GM12878 (cell line): ENCODE measurements around the gene GTSF1L. TPM values are rescaled to one million over a fixed set of nuclear protein-coding genes. Genes with fewer than 3 reads are reported as not detected.

Experiments
- CREB1 ChIP-seq: IDR thresholded peaks from 2 replicates; pipeline ENCODE4 v1.6.1; 2012; ENCODE audit warnings: low read depth, mild to moderate bottlenecking, inconsistent platforms
- CREM ChIP-seq: IDR thresholded peaks from 2 replicates; pipeline ENCODE4 v1.6.1; 2014; ENCODE audit warnings: antibody characterized with exemption, low read depth
- FOXK2 ChIP-seq: fragments of 450-650 bp; IDR thresholded peaks from 2 replicates; pipeline ENCODE4 v1.6.1; 2017; ENCODE audit warnings: mild to moderate bottlenecking, moderate library complexity
- HDAC2 ChIP-seq: fragments of 200-600 bp; sonication (generic); IDR thresholded peaks from 2 replicates; pipeline ENCODE4 v1.6.1; 2017
- HDGF ChIP-seq: fragments of 450-650 bp; IDR thresholded peaks from 2 replicates; pipeline ENCODE4 v1.6.1; 2016; ENCODE audit warnings: antibody characterized with exemption
- JUND ChIP-seq: IDR thresholded peaks from 2 replicates; pipeline ENCODE4 v1.6.1; 2012; ENCODE audit warnings: low read depth, mild to moderate bottlenecking, low read length, improper control_type of control experiment, moderate library complexity
- KLF5 ChIP-seq: fragments of 450-650 bp; IDR thresholded peaks from 2 replicates; pipeline ENCODE4 v1.6.1; 2014; ENCODE audit warnings: mild to moderate bottlenecking; ENCODE audit not compliant: partially characterized antibody
- MTA3 ChIP-seq: IDR thresholded peaks from 2 replicates; pipeline ENCODE4 v1.6.1; 2012; ENCODE audit warnings: low read length, inconsistent platforms, borderline replicate concordance
- NFYB ChIP-seq: IDR thresholded peaks from 2 replicates; pipeline ENCODE4 v1.6.1; 2011; ENCODE audit warnings: low read depth, mild to moderate bottlenecking, low read length, improper control_type of control experiment, moderate library complexity; ENCODE audit not compliant: insufficient read depth
- NRF1 ChIP-seq: conservative IDR thresholded peaks from 2 replicates; pipeline ENCODE4 v1.6.1; 2011; ENCODE audit warnings: mild to moderate bottlenecking, low read depth, low read length, improper control_type of control experiment
- POLR2AphosphoS2 ChIP-seq: IDR thresholded peaks from 2 replicates; pipeline ENCODE4 v1.6.1; 2011; ENCODE audit warnings: low read depth, mild to moderate bottlenecking, low read length, improper control_type of control experiment, moderate library complexity
- RB1 ChIP-seq: fragments of 450-650 bp; formaldehyde crosslinking; IDR thresholded peaks from 2 replicates; pipeline ENCODE4 v1.6.1; 2017; ENCODE audit warnings: mild to moderate bottlenecking, borderline replicate concordance
- SREBF1 ChIP-seq: IDR thresholded peaks from 2 replicates; pipeline ENCODE4 v1.6.1; 2012; ENCODE audit warnings: mild to moderate bottlenecking, low read length
- SREBF2 ChIP-seq: IDR thresholded peaks from 2 replicates; pipeline ENCODE4 v1.6.1; 2012; ENCODE audit warnings: mild to moderate bottlenecking, low read length
- SUZ12 ChIP-seq: fragments of 200-600 bp; sonication (generic); IDR thresholded peaks from one replicate; pipeline ENCODE4 v1.6.1; 2018; ENCODE audit warnings: antibody characterized with exemption, mild to moderate bottlenecking; ENCODE audit not compliant: unreplicated experiment
- TCF12 ChIP-seq: IDR thresholded peaks from 2 replicates; pipeline ENCODE4 v1.6.1; 2011; ENCODE audit warnings: low read depth, mild to moderate bottlenecking, low read length
- ZNF207 ChIP-seq: fragments of 450-650 bp; IDR thresholded peaks from 2 replicates; pipeline ENCODE4 v1.6.1; 2014; ENCODE audit warnings: antibody characterized with exemption, mild to moderate bottlenecking, borderline replicate concordance
- ZNF274 ChIP-seq: IDR thresholded peaks from one replicate; pipeline ENCODE4 v1.8.0; 2011; ENCODE audit not compliant: insufficient read length, insufficient read depth
- ZNF384 ChIP-seq: IDR thresholded peaks from 2 replicates; pipeline ENCODE4 v1.6.1; 2012; ENCODE audit warnings: low read depth, mild to moderate bottlenecking, low read length, improper control_type of control experiment, borderline replicate concordance
- ZNF622 ChIP-seq: fragments of 450-650 bp; IDR thresholded peaks from 2 replicates; pipeline ENCODE4 v1.6.1; 2017; ENCODE audit warnings: mild to moderate bottlenecking, inconsistent platforms
- polyA plus RNA-seq, 11 experiments: library from polyadenylated mRNA; depleted of rRNA in 4 of 11; unstranded in 6 of 11; stranded (reverse) in 5 of 11; fragments of >200 nt; fragmentation: Nextera tagmentation in 4 of 11; fragmentation: Illumina TruSeq in 1 of 11; extraction: Ambion mirVana in 4 of 11; extraction: Trizol in 1 of 11; gene quantifications; 1 replicate in 1 of 11; 2 replicates in 10 of 11; pipeline versions ENCODE4 v1.2.1 to v1.2.3, GENCODE V29; 2011 to 2016; ENCODE audit warnings: inconsistent platforms in 2 of 11, missing spikeins in 2 of 11, low read depth in 1 of 11
- total RNA-seq, 4 experiments: library from RNA; depleted of rRNA in 3 of 4; stranded (reverse); fragments of >200 nt in 3 of 4; fragmentation: Illumina TruSeq in 1 of 4; extraction: Trizol in 1 of 4; gene quantifications; 2 replicates each; pipeline versions ENCODE4 v1.2.1 to v1.2.3, GENCODE V29; 2013 to 2021
- TF ChIP-seq, protein P1 (sequence below): IDR thresholded peaks from 2 replicates; pipeline ENCODE4 v1.6.1; 2012; ENCODE audit warnings: improper control_type of control experiment, low read depth, low read length; ENCODE audit not compliant: insufficient replicate concordance
- TF ChIP-seq, protein P2 (sequence below): fragments of 450-650 bp; formaldehyde crosslinking; IDR thresholded peaks from 2 replicates; pipeline ENCODE4 v1.4.0; 2020; ENCODE audit warnings: mild to moderate bottlenecking, moderate library complexity
- TF ChIP-seq, protein P3 (sequence below), 3 experiments: IDR thresholded peaks in 2 of 3; conservative IDR thresholded peaks in 1 of 3; 2 replicates each; pipeline ENCODE4 v1.5.1; 2011; ENCODE audit warnings: low read depth in 3 of 3, low read length in 3 of 3, mild to moderate bottlenecking in 3 of 3, control low read depth in 2 of 3, moderate library complexity in 2 of 3, inconsistent platforms in 1 of 3, mixed read lengths in 1 of 3; ENCODE audit not compliant: control insufficient read depth in 2 of 3, insufficient read depth in 1 of 3; ENCODE audit errors: extremely low read depth in 1 of 3

Gene GTSF1L
- total and polyA plus RNA-seq, 10 of the 15 experiments (the other 5 are each of a cell fraction or from before 2014, with no cell fraction given) = 0.56 to 2.4 (median 1.3) TPM

DNA sequence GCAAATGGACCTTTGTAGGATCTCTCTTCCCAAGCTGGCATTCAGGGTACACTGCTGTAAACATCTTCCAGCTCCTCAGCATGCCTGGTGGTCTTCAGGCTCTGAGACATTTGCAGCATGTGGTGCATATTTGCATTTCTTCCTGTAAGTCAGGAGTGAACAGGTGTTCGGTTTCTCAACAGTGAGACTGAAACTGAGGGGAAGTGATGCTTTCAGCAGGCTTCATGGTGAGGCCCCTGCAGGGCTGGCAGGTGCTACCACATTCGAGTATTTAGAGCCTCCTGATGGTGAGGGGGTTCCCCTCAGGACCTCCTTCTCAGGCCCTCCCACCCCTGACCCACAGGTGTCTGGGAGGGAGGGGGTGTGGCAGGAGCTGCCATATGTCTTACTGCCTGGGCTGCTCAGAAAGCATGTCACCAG, 44.8 kb downstream of the GTSF1L start (continued):
- TF ChIP-seq, protein P1, sequence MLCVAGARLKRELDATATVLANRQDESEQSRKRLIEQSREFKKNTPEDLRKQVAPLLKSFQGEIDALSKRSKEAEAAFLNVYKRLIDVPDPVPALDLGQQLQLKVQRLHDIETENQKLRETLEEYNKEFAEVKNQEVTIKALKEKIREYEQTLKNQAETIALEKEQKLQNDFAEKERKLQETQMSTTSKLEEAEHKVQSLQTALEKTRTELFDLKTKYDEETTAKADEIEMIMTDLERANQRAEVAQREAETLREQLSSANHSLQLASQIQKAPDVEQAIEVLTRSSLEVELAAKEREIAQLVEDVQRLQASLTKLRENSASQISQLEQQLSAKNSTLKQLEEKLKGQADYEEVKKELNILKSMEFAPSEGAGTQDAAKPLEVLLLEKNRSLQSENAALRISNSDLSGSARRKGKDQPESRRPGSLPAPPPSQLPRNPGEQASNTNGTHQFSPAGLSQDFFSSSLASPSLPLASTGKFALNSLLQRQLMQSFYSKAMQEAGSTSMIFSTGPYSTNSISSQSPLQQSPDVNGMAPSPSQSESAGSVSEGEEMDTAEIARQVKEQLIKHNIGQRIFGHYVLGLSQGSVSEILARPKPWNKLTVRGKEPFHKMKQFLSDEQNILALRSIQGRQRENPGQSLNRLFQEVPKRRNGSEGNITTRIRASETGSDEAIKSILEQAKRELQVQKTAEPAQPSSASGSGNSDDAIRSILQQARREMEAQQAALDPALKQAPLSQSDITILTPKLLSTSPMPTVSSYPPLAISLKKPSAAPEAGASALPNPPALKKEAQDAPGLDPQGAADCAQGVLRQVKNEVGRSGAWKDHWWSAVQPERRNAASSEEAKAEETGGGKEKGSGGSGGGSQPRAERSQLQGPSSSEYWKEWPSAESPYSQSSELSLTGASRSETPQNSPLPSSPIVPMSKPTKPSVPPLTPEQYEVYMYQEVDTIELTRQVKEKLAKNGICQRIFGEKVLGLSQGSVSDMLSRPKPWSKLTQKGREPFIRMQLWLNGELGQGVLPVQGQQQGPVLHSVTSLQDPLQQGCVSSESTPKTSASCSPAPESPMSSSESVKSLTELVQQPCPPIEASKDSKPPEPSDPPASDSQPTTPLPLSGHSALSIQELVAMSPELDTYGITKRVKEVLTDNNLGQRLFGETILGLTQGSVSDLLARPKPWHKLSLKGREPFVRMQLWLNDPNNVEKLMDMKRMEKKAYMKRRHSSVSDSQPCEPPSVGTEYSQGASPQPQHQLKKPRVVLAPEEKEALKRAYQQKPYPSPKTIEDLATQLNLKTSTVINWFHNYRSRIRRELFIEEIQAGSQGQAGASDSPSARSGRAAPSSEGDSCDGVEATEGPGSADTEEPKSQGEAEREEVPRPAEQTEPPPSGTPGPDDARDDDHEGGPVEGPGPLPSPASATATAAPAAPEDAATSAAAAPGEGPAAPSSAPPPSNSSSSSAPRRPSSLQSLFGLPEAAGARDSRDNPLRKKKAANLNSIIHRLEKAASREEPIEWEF = no peak
- TF ChIP-seq JUND (no peak), TCF12 (peak; percentile 100), SREBF2 (no peak), ZNF207 (no peak), ZNF622 (no peak), FOXK2 (peak; percentile 29; the same call in 1 of the 2 replicates), SUZ12 (no peak), ZNF274 (no peak), HDGF (no peak), MTA3 (no peak; the same call in 1 of the 2 replicates), CREB1 (no peak), ZNF384 (no peak), NRF1 (no peak), NFYB (no peak), KLF5 (no peak), POLR2AphosphoS2 (no peak; the same call in 1 of the 2 replicates), HDAC2 (no peak), SREBF1 (no peak), RB1 (no peak), CREM (peak; percentile 88)
- TF ChIP-seq, protein P2, sequence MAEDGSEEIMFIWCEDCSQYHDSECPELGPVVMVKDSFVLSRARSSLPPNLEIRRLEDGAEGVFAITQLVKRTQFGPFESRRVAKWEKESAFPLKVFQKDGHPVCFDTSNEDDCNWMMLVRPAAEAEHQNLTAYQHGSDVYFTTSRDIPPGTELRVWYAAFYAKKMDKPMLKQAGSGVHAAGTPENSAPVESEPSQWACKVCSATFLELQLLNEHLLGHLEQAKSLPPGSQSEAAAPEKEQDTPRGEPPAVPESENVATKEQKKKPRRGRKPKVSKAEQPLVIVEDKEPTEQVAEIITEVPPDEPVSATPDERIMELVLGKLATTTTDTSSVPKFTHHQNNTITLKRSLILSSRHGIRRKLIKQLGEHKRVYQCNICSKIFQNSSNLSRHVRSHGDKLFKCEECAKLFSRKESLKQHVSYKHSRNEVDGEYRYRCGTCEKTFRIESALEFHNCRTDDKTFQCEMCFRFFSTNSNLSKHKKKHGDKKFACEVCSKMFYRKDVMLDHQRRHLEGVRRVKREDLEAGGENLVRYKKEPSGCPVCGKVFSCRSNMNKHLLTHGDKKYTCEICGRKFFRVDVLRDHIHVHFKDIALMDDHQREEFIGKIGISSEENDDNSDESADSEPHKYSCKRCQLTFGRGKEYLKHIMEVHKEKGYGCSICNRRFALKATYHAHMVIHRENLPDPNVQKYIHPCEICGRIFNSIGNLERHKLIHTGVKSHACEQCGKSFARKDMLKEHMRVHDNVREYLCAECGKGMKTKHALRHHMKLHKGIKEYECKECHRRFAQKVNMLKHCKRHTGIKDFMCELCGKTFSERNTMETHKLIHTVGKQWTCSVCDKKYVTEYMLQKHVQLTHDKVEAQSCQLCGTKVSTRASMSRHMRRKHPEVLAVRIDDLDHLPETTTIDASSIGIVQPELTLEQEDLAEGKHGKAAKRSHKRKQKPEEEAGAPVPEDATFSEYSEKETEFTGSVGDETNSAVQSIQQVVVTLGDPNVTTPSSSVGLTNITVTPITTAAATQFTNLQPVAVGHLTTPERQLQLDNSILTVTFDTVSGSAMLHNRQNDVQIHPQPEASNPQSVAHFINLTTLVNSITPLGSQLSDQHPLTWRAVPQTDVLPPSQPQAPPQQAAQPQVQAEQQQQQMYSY (CRISPR knock-in tag) = no peak
- TF ChIP-seq, protein P3, sequence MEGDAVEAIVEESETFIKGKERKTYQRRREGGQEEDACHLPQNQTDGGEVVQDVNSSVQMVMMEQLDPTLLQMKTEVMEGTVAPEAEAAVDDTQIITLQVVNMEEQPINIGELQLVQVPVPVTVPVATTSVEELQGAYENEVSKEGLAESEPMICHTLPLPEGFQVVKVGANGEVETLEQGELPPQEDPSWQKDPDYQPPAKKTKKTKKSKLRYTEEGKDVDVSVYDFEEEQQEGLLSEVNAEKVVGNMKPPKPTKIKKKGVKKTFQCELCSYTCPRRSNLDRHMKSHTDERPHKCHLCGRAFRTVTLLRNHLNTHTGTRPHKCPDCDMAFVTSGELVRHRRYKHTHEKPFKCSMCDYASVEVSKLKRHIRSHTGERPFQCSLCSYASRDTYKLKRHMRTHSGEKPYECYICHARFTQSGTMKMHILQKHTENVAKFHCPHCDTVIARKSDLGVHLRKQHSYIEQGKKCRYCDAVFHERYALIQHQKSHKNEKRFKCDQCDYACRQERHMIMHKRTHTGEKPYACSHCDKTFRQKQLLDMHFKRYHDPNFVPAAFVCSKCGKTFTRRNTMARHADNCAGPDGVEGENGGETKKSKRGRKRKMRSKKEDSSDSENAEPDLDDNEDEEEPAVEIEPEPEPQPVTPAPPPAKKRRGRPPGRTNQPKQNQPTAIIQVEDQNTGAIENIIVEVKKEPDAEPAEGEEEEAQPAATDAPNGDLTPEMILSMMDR (IDR thresholded peaks at IDR 0.05 in 2 of 3, conservative IDR thresholded peaks at IDR 0.05 in 1 of 3; ENCODE audit: control insufficient read depth in 2 of 3, extremely low read depth in 1 of 3, insufficient read depth in 1 of 3, low read depth in 3 of 3, low read length in 3 of 3) = no peak
